Stimulated activated CD8-positive, alpha-beta memory T cell treated with anti-CD3 and anti-CD28 coated beads, Interleukin-12 subunit alpha, Interleukin-12 subunit beta, amount 100 ng/mL, for 1 hour (primary cell): Measurements from ENCODE around the gene CDK3.
"Not testable (repeated sequence)": the region's sequence is repeated elsewhere in the genome, so short reads cannot be mapped to it uniquely, and the experiment has no call there.

Experiments used
- DNase-seq: peaks from one replicate; pipeline ENCODE4 v3.0.0-alpha.2; 2020; ENCODE audit warnings: low read depth

Gene CDK3

GRCh38 chr17:76000755-76001521 lies at the start of gene CDK3:
Gene CDK3, plus strand, starts transcription at chr17:76000855. Its CDS starts 571 bp downstream, at chr17:76001426.
- no peak for DNase-seq

- no peak for DNase-seq
Measured at GRCh38 chr17:75950855-75951554, 49.6 kb upstream of the CDK3 start.

GRCh38 chr17:75959051-75959838 lies 41.4 kb upstream of the CDK3 start:
- no peak for DNase-seq

- DNase-seq = no peak
Measured at GRCh38 chr17:75959839-75960511, 40.7 kb upstream of the CDK3 start.

- DNase-seq = no peak
Measured at GRCh38 chr17:75965468-75965867, 35.2 kb upstream of the CDK3 start.

GRCh38 chr17:75969044-75969443 lies 31.6 kb upstream of the CDK3 start:
- DNase-seq = not testable (repeated sequence)

- no peak for DNase-seq
Measured at GRCh38 chr17:75970011-75970523, 30.6 kb upstream of the CDK3 start.

GRCh38 chr17:75970626-75971025 lies 30.0 kb upstream of the CDK3 start:
- DNase-seq = no peak

- DNase-seq = not testable (repeated sequence)
Measured at GRCh38 chr17:75975187-75975586, 25.5 kb upstream of the CDK3 start.

- no peak for DNase-seq
Measured at GRCh38 chr17:75975757-75976174, 24.9 kb upstream of the CDK3 start.

- no peak for DNase-seq
Measured at GRCh38 chr17:75976175-75976848, 24.3 kb upstream of the CDK3 start.

GRCh38 chr17:75978938-75979704 lies 21.5 kb upstream of the CDK3 start, which contains the start of the genes ACOX1 and TEN1:
Gene ACOX1, minus strand, starts transcription at chr17:75979166. Its CDS starts 93 bp downstream, at chr17:75979073.
Gene TEN1, plus strand, starts transcription at chr17:75979240. Its CDS starts 6,953 bp downstream, at chr17:75986193.
- DNase-seq = peak; percentile 96

- no peak for DNase-seq
Measured at GRCh38 chr17:75979705-75980187, 20.9 kb upstream of the CDK3 start.

GRCh38 chr17:75980188-75981018 lies 20.3 kb upstream of the CDK3 start:
- DNase-seq = no peak

GRCh38 chr17:75981019-75981615 lies 19.5 kb upstream of the CDK3 start:
- no peak for DNase-seq

GRCh38 chr17:75983501-75984181 lies 17.0 kb upstream of the CDK3 start:
- DNase-seq = no peak

GRCh38 chr17:75985986-75986385 lies 14.7 kb upstream of the CDK3 start:
- DNase-seq = no peak

- no peak for DNase-seq
Measured at GRCh38 chr17:75987041-75987440, 13.6 kb upstream of the CDK3 start.
